ENCODE results near the gene EME2. TPM values are rescaled to one million over a fixed set of nuclear protein-coding genes. Genes with fewer than 3 reads are reported as not detected.

Gene EME2
- total and polyA plus RNA-seq, 2 of the 13 experiments (the other 11 are each of a cell fraction or from before 2014, with no cell fraction given) = 4.4 to 7.6 TPM

- TF ChIP-seq AFF4 (CRISPR knock-in tag; IDR thresholded peaks at IDR 0.05) (no peak), TBL1XR1 (IDR thresholded peaks at IDR 0.05; ENCODE audit: borderline replicate concordance, low read length, partially characterized antibody) (no peak), MXI1 (IDR thresholded peaks at IDR 0.05; ENCODE audit: borderline replicate concordance, low read depth, low read length) (no peak), DNMT3B (CRISPR knock-in tag; conservative IDR thresholded peaks at IDR 0.05) (no peak), PHF5A (CRISPR knock-in tag; IDR thresholded peaks at IDR 0.05; ENCODE audit: low read depth, unreplicated experiment) (no peak)
These were observed 14.4 kb downstream of the EME2 start (continued) for GRCh38 chr16:1787056-1787321.

GRCh38 chr16:1787322-1788094 lies 14.9 kb downstream of the EME2 start:
- 98% methylated on average over 33 of the region's 44 CpGs for WGBS (ENCODE audit: low lambda C conversion rate)
- ATAC-seq (no peak), DNase-seq (ENCODE audit: low spot score) (no peak), FAIRE-seq (no peak)
- Histone ChIP-seq H3K79me2 (ENCODE audit: insufficient read depth, low read length) (peaks cover 26% of the 10 kb centered on the region), H3K9me3 (ENCODE audit: low read length) (no peaks in the 10 kb centered on the region), H3K4me3 (replicated peaks in 1 of 3; ENCODE audit: insufficient read depth in 1 of 3, low read depth in 2 of 3, low read length in 3 of 3) (no peak overlapping the region), H3K36me3 (replicated peaks in 1 of 2; ENCODE audit: control insufficient read depth in 1 of 2, insufficient read depth in 2 of 2, low read length in 2 of 2) (peaks cover 4 to 7% of the 10 kb centered on the region in 2 experiments; a peak in 3 of 5 replicates), H4K20me1 (ENCODE audit: insufficient read depth, low read length) (peaks cover 4% of the 10 kb centered on the region; the same call in 1 of the 2 replicates), H3K27ac (ENCODE audit: extremely low read length, insufficient read depth, low read length) (no peak overlapping the region), H3K27me3 (ENCODE audit: control insufficient read depth in 1 of 2, insufficient read depth in 2 of 2, low read length in 2 of 2) (peaks cover 0 to 2% of the 10 kb centered on the region in 2 experiments; a peak in 1 of 5 replicates), H3K4me2 (ENCODE audit: low read depth, low read length) (no peak overlapping the region), H2AFZ (ENCODE audit: low read length) (no peak overlapping the region), H3K9ac (ENCODE audit: insufficient read depth, low read depth, low read length) (no peak overlapping the region), H3K4me1 (ENCODE audit: insufficient read depth, low read length) (peaks cover 10% of the 10 kb centered on the region)
- ChIA-PET POLR2A (no interaction called here), CTCF (ENCODE audit: low intra/inter-chr PET ratio, low total read pairs) (no interaction called here)
- intact Hi-C loops (cut with micrococcal nuclease; ENCODE audit: unreplicated experiment) (no loop called here), in situ Hi-C loops (cut with HindIII; ENCODE audit: extremely low pct_ligation_motif_present, low pct_unique_long_range_greater_than_20kb) (no loop called here)
- BruUV-seq (replicated peaks) = no TSS peak
- TF ChIP-seq ZNF431 (CRISPR knock-in tag; IDR thresholded peaks at IDR 0.05; ENCODE audit: borderline replicate concordance, low read depth) (no peak), TARDBP (CRISPR knock-in tag; IDR thresholded peaks at IDR 0.05) (no peak), NKX3-1 (CRISPR knock-in tag; IDR thresholded peaks at IDR 0.05) (no peak), KLF12 (CRISPR knock-in tag; IDR thresholded peaks at IDR 0.05; ENCODE audit: borderline replicate concordance) (no peak), SMARCC2 (IDR thresholded peaks at IDR 0.05) (no peak), ZNF639 (CRISPR knock-in tag; conservative IDR thresholded peaks at IDR 0.05) (no peak), RBFOX2 (IDR thresholded peaks at IDR 0.05; ENCODE audit: low read depth, low read length) (peak; percentile 43; the same call in 1 of the 2 replicates), RFX3 (CRISPR knock-in tag; IDR thresholded peaks at IDR 0.05) (no peak), ZNF335 (CRISPR knock-in tag; IDR thresholded peaks at IDR 0.05) (no peak), GABPA (IDR thresholded peaks at IDR 0.05; ENCODE audit: low read depth, low read length) (no peak), GABPA (CRISPR knock-in tag; IDR thresholded peaks at IDR 0.05; ENCODE audit: low read depth) (no peak), KAT2B (IDR thresholded peaks at IDR 0.05; ENCODE audit: borderline replicate concordance, low read depth, low read length) (no peak), IKZF4 (CRISPR knock-in tag; IDR thresholded peaks at IDR 0.05; ENCODE audit: borderline replicate concordance, low read depth, not compliant biosample characterization) (no peak), AGO2 (optimal IDR thresholded peaks at IDR 0.05; ENCODE audit: low read depth, low read length) (peak; percentile 60), YY1 (IDR thresholded peaks at IDR 0.05; ENCODE audit: insufficient read depth, insufficient replicate concordance, low read depth, low read length) (no peak)

All from HepG2 (cell line).